CD4-positive, alpha-beta T cell treated with Interferon gamma for 1 hour (primary cell): ENCODE measurements around the gene PCBP4.
"Not testable (repeated sequence)": the region's sequence is repeated elsewhere in the genome, so short reads cannot be mapped to it uniquely, and the experiment has no call there.

Experiments
- DNase-seq: peaks from one replicate; pipeline ENCODE4 v3.0.0-alpha.2; 2020

PCBP4 gene

GRCh38 chr3:51993657-51994056, 26.4 kb upstream of the PCBP4 start:
- DNase-seq = not testable (repeated sequence)

- no peak for DNase-seq
Observed at GRCh38 chr3:51992017-51992682, 24.9 kb upstream of the PCBP4 start.

DNA sequence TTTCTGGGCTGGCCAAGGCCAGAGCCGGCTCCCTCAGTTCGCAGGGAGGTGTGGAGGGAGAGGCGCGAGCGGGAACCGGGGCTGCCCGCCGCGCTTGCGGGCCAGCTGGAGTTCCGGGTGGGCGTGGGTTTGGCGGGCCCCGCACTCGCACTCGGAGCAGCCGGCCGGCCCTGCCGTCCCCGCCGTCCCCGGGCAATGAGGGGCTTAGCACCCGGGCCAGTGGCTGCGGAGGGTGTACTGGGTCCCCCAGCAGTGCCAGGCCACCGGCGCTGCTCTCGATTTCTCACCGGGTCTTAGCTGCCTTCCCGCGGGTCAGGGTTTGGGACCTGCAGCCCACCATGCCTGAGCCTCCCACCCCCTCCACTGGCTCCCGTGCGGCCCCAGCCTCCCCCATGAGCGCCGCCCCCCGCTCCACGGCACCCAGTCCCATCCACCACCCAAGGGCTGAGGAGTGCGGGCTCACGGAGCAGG, 23.3 kb upstream of the PCBP4 start:
- DNase-seq = not testable (repeated sequence)

DNA sequence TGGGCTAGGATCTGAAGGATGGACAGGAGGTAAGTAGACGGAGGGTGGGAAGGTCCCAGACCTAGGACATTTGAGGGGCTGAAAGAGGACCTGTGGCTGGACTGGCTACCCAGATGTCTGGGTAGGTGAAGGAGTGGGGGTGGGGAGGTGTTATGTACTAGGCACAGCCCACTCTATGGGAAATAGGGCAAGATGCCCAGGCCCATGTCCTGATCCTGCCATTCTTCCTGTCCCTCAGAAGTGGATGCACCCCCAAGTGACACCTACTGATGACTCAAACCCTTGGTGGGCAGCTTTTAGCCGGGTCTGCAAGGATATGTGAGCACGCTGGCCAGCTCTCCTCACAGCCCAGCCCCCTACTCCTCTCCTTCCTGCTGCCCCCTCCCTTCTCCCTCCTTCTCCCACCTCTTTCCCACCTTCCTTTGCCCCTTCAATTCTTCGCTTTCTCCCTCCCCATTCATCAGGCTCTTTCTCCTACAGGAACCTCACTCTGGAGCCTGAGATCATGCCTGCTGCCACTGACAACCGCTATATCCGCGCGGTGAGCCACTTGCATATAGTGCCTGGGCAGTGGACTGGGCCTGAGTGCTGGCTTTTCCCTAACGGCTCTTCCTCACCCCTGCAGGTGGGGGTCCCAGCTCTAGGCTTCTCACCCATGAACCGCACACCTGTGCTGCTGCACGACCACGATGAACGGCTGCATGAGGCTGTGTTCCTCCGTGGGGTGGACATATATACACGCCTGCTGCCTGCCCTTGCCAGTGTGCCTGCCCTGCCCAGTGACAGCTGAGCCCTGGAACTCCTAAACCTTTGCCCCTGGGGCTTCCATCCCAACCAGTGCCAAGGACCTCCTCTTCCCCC, 21.3 kb upstream of the PCBP4 start:
- no peak for DNase-seq

GRCh38 chr3:51987568-51987967, 20.3 kb upstream of the PCBP4 start:
- DNase-seq = no peak

- no peak for DNase-seq
Observed at GRCh38 chr3:51986010-51986947, 19.0 kb upstream of the PCBP4 start.

- DNase-seq = no peak
Observed at GRCh38 chr3:51985063-51985462, 17.8 kb upstream of the PCBP4 start.

DNA sequence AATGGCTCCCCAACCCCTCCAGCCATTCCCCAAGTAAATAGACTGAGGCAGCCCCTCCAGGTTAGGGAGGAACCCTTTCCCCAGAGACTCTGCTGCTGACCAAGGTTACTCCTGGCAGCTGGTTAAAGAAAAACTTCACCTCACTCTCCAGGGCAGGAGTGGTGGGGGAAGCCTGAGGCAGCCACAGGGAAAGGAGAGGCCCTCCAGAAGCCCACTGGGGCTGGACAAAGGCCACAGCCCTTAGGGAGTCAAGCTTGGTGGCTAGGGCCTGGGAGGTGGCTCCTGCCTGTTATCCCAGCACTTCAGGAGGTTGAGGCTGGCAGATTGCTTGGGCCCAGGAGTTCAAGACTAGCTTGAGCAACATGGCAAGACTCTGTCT, 17.0 kb upstream of the PCBP4 start:
- no peak for DNase-seq

DNA sequence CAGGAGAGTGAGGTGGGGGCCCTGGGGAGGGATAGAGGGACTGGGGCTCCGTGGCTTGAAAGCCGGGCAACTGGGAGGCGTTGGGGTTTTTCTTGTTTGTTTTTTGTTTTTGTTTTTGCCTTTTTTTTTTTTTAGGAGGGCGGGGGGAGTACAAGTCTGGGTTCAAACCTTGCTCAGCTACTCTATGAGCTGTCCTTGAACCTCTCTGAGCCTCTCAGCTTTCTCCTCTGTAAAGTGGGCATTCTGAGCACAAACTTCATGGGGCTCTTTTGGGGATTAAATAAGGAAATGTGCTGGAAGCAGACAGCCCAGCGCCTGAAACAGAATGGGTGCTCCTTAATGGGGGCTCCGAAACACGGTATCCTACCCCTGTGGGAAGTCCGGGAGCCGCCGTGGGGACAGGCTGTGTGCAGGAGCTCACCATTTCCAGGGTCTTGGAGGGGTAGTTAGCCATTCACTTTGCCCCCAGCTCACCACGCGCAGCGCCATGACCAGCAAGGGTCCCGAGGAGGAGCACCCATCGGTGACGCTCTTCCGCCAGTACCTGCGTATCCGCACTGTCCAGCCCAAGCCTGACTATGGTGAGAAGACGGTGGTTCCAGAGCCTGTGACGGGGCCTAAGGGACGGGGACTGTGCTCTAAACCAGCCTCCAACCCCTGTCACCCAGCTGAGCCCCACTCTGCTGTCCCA, 16.5 kb upstream of the PCBP4 start:
- no peak for DNase-seq

DNA sequence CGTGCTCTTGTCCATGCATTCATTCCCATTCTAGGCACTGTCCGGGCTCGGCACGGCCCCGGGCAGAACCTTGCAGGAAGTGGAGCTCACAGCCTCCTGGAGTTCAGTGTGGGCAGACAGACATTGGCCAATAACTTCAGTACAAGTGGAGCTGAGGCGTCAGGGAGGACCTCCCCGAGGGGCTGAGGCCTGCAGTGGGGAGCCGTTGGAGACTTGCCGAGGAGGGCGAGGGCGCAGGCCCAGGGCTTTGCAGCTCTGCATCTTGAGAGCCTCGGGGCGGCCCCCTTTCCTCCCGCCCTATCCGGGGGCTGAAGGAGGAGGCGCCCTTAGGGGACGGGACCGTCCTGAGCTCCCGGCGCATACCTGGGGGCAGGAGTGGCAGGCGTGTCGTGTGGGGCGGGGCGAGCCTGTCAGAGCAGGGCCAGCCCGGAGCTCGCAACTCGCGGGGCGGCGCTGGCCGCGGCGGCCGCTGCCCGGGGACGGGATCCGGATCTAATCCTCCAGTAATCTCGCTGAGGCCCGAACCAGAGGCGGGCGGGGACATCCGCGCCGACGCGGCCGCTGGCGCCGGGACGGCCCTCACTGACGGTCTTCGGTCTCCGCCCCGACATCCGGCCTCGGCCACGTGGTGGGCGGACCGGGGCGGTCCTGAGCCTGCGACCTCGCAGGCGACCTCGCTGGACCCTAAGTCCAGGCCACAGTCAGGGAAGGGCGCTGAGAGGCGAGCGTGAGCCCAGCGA, 15.8 kb upstream of the PCBP4 start, which contains the start of gene ACY1:
TSS of gene ACY1 (plus strand) at position 698 of the 740 bp plus-strand sequence. CDS start 530 bp downstream, outside the sequence.
- peak; percentile 60 for DNase-seq

- DNase-seq = peak; percentile 19
Observed at GRCh38 chr3:51982352-51982837, 15.1 kb upstream of the PCBP4 start.

GRCh38 chr3:51980253-51980652, 13.0 kb upstream of the PCBP4 start:
- no peak for DNase-seq

DNA sequence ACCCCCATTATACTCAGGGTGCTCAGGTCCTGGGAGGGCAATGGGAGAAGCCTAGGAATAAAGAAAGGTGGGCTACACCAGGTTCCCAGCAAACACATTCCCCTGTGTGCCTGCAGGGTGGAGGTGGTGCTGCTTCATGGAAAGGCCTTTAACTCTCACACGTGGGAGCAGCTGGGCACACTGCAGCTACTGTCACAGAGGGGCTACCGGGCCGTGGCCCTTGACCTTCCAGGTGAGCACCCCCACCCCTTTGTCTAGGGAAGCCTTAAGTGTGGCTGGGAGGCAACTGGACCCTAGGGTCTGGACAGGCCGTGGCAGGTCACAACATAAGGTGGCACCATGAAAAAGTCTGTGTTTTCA, 10.9 kb upstream of the PCBP4 start:
- no peak for DNase-seq

GRCh38 chr3:51977446-51978142, 10.3 kb upstream of the PCBP4 start:
- DNase-seq = peak; percentile 20

- peak; percentile 32 for DNase-seq
Observed at GRCh38 chr3:51975852-51976549, 8.7 kb upstream of the PCBP4 start.

DNA sequence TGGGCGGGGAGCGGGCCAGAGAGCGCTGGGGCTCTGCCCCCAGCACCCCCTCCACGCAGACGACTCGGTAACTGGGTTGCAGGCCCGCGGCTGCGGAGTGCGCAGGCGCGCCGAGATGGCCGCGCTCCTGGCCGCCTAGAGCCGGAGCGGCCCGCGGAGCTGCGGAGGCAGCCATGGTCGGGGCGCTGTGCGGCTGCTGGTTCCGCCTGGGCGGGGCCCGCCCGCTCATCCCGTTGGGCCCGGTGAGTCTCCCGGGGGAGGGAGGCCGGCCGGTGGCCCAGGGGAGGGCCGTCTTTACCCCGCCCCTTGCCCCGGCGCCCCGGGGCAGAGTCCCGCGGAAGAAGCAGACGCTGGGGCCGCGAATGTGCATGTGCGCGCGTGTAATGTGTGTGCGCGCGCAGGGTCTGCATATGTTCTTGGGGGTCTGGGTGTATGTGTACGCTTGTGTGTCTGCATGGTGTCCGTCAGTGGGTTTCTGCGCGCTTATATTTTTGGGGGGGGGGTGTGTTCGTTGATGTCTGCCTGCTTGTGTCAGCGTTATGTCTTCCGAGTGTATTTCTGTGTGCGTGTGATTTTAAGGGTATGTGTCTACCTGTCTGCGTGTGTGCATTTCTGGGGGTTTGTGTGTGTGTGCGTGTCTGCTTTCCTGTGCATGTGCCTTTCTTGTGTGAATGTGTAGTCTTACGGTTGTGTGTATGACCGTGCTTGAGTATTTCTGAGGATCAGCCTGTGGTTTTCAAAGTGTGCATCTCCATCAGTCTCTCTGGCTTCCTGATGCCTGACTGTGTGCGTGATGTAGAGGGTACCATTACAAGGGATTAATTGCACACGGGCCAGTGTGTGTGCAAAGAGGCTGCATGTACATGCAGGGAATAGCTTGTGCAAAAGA, 8.0 kb upstream of the PCBP4 start, which contains the start of gene ABHD14A:
TSS of gene ABHD14A (plus strand) at position 102 of the 889 bp plus-strand sequence. CDS start at position 174, 72 bp downstream.
- peak; percentile 79 for DNase-seq

DNA sequence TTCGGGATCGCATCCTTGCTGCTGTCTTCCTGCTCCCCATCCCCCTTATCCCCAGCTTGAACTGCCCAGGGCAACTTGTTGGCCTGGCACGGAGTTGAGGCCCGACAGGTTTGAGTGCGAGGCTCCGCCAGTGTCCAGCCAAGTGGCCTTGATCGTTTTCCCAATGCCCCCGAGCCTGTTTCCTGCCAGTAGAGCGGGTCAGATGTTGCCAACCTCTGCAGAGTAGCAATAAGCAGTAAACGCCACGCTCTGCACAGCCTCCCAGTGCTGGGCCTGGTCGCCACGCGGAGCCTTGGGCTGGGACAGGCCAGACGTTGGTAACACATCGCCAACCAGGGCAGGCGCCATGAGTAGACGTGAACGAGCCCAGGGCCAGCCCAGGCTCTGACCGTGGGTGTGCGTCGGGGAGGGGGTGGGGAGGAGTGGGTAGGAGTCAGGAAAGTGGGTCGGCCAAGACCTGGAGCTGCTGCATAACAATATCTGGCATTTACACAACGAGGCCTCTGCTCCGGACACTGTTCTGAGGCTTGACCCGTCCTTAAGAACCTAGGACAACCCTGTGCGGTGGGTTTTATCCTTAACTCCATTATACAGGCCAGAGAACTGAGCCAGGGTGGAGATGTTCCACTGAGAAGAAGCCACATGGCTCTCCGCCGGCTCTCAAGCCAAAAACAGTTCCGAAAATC, 7.2 kb upstream of the PCBP4 start:
- DNase-seq = no peak

GRCh38 chr3:51971350-51971749, 4.1 kb upstream of the PCBP4 start:
- no peak for DNase-seq
